H1 (cell line): ENCODE results near the gene SMTNL1. TPM values are rescaled to one million over a fixed set of nuclear protein-coding genes. Genes with fewer than 3 reads are reported as not detected.

ENCODE experiments used
- ATF2 ChIP-seq: IDR thresholded peaks from 2 replicates; pipeline ENCODE4 v1.6.1; 2012; ENCODE audit warnings: low read length, inconsistent platforms
- CBX5 ChIP-seq: fragments of 300-800, 300-1000 bp; sonication (generic); IDR thresholded peaks from 2 replicates; pipeline ENCODE4 v1.7.1; 2016; ENCODE audit warnings: antibody characterized with exemption, low read length, low read depth
- EZH2 ChIP-seq: fragments of 200-600 bp; sonication (generic); IDR thresholded peaks from 2 replicates; pipeline ENCODE4 v1.7.1; 2012; ENCODE audit warnings: low read depth, mild to moderate bottlenecking, moderate library complexity, low read length, inconsistent platforms; ENCODE audit not compliant: severe bottlenecking
- GABPA ChIP-seq: IDR thresholded peaks from 2 replicates; pipeline ENCODE4 v1.6.1; 2011; ENCODE audit warnings: mild to moderate bottlenecking, low read length, moderate library complexity, borderline replicate concordance; ENCODE audit not compliant: insufficient read depth
- KDM1A ChIP-seq: fragments of 200-600, 300-600 bp; sonication (generic); IDR thresholded peaks from 2 replicates; pipeline ENCODE4 v1.7.1; 2016; ENCODE audit warnings: mild to moderate bottlenecking, low read length, borderline replicate concordance
- KDM4A ChIP-seq: IDR thresholded peaks from one replicate; pipeline ENCODE4 v1.7.1; 2012; ENCODE audit warnings: low read depth, mild to moderate bottlenecking, moderate library complexity, low read length, inconsistent platforms; ENCODE audit not compliant: severe bottlenecking
- MAFK ChIP-seq: IDR thresholded peaks from 2 replicates; pipeline ENCODE4 v1.6.1; 2012; ENCODE audit warnings: low read depth, mild to moderate bottlenecking, improper control_type of control experiment, low read length
- POU5F1 ChIP-seq: IDR thresholded peaks from 2 replicates; pipeline ENCODE4 v1.6.1; 2011; ENCODE audit warnings: low read depth, mild to moderate bottlenecking, low read length, moderate library complexity
- RAD21 ChIP-seq, 2 experiments: IDR thresholded peaks in 1 of 2; conservative IDR thresholded peaks in 1 of 2; 2 replicates each; pipeline ENCODE4 v1.6.1; 2011; ENCODE audit warnings: low read depth in 2 of 2, low read length in 2 of 2, improper control_type of control experiment in 1 of 2, inconsistent platforms in 1 of 2, mild to moderate bottlenecking in 1 of 2, moderate library complexity in 1 of 2
- RBBP5 ChIP-seq: IDR thresholded peaks from 2 replicates; pipeline ENCODE4 v1.7.1; 2012; ENCODE audit warnings: low read depth, mild to moderate bottlenecking, inconsistent platforms, low read length, moderate library complexity, borderline replicate concordance
- TAF1 ChIP-seq: IDR thresholded peaks from 2 replicates; pipeline ENCODE4 v1.6.1; 2011; ENCODE audit warnings: mild to moderate bottlenecking, low read depth, low read length
- TBP ChIP-seq: IDR thresholded peaks from 2 replicates; pipeline ENCODE4 v1.6.1; 2011; ENCODE audit warnings: low read depth, low read length, improper control_type of control experiment
- USF2 ChIP-seq: IDR thresholded peaks from 2 replicates; pipeline ENCODE4 v1.6.1; 2011; ENCODE audit warnings: low read length, improper control_type of control experiment
- polyA plus RNA-seq, 7 experiments: library from polyadenylated mRNA; depleted of rRNA in 3 of 7; stranded (reverse) in 5 of 7; unstranded in 2 of 7; fragments of >200 nt in 5 of 7; fragments of 200-250 nt in 2 of 7; gene quantifications; 1 replicate in 5 of 7; 2 replicates in 1 of 7; 4 replicates in 1 of 7; pipeline versions ENCODE4 v1.2.1 to v1.2.3, GENCODE V29; 2011 to 2013; ENCODE audit warnings: missing spikeins in 2 of 7, mixed read lengths in 2 of 7
- total RNA-seq: library from RNA; stranded (reverse); fragmentation: NEBNext Ultra II Directional; extraction: Animal tissue kit (Norgen Biotek cat#: 25700); gene quantifications from 2 replicates; pipeline ENCODE4 v1.2.1, GENCODE V29; 2021
- TF ChIP-seq, protein P1 (sequence below): IDR thresholded peaks from 2 replicates; pipeline ENCODE4 v1.6.1; 2011; ENCODE audit warnings: low read depth, mild to moderate bottlenecking, low read length; ENCODE audit not compliant: insufficient read depth

Gene SMTNL1
- total and polyA plus RNA-seq, 2 of the 8 experiments (the other 6 are each of a cell fraction or from before 2014, with no cell fraction given) = 0.18 TPM; not detected in 1

DNA sequence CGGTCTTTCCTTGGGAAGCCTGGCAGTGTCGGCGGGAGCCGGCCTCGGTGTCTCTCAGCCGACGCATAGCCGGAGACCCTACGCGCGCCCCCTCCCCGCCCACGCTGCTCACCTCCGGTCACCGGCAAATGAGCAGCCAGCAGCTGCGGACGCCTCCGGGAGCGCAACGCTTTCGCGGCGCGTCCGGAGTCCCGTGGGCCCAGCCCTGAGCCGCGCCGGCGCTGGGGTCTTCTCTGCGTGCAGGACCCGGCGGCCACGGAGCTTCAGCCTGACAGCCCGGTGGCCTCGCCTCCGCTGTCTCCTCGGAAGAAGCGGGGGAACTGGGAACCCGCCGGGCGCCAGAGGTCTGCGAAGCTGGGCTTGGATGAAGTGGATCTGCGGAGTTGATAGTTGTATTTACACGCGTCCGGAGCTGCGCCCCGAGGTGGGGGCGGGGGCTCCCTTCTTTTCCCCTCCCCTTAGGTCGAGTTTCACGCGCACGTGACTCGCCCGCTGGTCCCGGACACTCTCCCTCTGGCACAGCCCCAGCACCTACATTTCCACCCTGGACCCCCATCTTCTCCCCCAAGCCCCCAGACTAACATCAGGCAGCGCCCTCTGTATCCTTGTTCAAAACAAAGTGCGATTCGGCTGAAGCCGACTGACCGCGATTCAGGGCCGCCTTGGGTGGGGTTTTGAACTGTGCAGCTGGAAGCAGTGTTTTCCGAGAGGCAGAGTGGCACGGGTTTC lies 21.9 kb upstream of the SMTNL1 start, which contains the start of gene SLC43A1 (continued):
- TF ChIP-seq ATF2 (no peak), EZH2 (no peak), KDM4A (peak; percentile 73), RBBP5 (peak; percentile 67; the same call in 1 of the 2 replicates), GABPA (peak; percentile 17; the same call in 1 of the 2 replicates), MAFK (no peak), RAD21 (IDR thresholded peaks at IDR 0.05 in 1 of 2, conservative IDR thresholded peaks at IDR 0.05 in 1 of 2; ENCODE audit: low read depth in 2 of 2, low read length in 2 of 2) (0 out of 4 replicates have a peak, but pooled peaks of 1 of the 2 experiments have one; percentile 0), KDM1A (0 out of 2 replicates have a peak, but pooled peaks have one; percentile 9), TAF1 (0 out of 2 replicates have a peak, but pooled peaks have one; percentile 31), POU5F1 (no peak), USF2 (peak; percentile 70), TBP (0 out of 2 replicates have a peak, but pooled peaks have one; percentile 13), CBX5 (no peak)
- TF ChIP-seq, protein P1, sequence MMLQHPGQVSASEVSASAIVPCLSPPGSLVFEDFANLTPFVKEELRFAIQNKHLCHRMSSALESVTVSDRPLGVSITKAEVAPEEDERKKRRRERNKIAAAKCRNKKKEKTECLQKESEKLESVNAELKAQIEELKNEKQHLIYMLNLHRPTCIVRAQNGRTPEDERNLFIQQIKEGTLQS = 0 out of 2 replicates have a peak, but pooled peaks have one; percentile 21
